GM12891 (cell line): ENCODE measurements around the gene ANXA9.

Experiments used
- POLR2A ChIP-seq: IDR thresholded peaks from 2 replicates; pipeline ENCODE4 v1.6.1; 2011; ENCODE audit warnings: low read depth, low read length, control low read depth
- POLR2AphosphoS5 ChIP-seq: IDR thresholded peaks from 2 replicates; pipeline ENCODE4 v1.6.1; 2011; ENCODE audit warnings: low read depth, low read length, control low read depth
- POU2F2 ChIP-seq: IDR thresholded peaks from 2 replicates; pipeline ENCODE4 v1.6.1; 2011; ENCODE audit warnings: low read depth, mild to moderate bottlenecking, control low read depth, low read length, moderate library complexity
- SPI1 ChIP-seq: IDR thresholded peaks from 2 replicates; pipeline ENCODE4 v1.6.1; 2011; ENCODE audit warnings: low read depth, low read length, control low read depth

GRCh38 chr1:150995896-150996295 lies 13.8 kb downstream of the ANXA9 start:
- TF ChIP-seq POU2F2 (no peak), POLR2A (no peak), POLR2AphosphoS5 (no peak), SPI1 (no peak)
